GM18517 (cell line): ENCODE data around the gene DYNLL2.
"Not testable (repeated sequence)": the region's sequence is repeated elsewhere in the genome, so short reads cannot be mapped to it uniquely, and the experiment has no call there.

Source experiments
- ATAC-seq: cut with Tn5 transposase; IDR thresholded peaks from one replicate; pipeline ENCODE4 v1.9.1; 2021; ENCODE audit warnings: mild to moderate bottlenecking, moderate library complexity; ENCODE audit not compliant: unreplicated experiment

Gene DYNLL2

DNA sequence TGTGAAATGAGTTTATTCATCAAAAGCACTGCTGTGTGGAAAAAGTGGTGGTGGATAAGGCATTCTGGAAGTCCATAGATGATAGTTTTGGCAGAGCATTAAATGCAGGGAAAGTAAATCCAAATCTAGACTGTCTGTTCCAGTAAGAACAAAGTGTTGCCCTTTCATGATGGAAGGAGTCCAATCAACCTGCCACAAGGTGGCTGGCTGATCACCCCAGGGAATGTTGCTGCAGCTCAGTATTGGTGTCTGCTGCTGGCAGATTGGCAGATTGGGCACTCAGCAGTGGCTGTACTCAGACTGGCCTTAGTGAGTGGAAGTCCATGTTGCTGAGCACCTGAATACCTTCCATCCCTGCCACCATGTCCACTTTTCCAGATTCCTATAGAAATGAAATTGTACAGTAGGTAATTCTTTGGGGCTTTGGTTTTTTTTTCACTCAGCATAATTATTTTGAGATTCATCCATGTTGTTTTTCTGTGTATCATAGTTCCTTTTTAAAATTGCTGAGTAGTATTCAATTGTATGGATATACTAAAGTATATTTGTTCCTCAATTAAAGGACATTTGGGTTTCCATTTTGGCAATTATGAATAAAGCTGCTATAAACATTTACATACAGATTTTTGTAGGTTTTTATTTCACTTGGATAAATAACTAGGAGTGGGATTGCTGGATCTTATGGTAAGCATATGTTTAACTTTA lies 14.3 kb downstream of the DYNLL2 start:
- no peak for ATAC-seq

DNA sequence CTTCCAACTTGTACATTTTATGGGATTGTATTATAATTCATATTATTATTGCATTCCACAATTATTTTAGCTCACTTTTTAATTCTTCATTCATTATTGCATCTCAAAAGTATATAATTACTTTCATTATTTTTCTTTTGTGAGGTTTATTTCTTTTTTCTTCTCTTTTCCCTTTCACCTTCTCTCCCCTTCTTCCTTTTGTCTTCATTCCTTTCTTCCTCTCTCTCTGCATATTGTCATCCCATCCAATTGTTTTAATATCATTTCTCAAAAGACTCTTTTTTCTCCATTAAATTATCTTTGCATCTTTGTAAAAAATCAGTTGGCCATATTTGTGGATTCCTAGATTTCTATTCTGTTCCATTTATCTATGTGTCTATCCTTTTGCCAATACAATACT lies 17.3 kb downstream of the DYNLL2 start:
- ATAC-seq = no peak

DNA sequence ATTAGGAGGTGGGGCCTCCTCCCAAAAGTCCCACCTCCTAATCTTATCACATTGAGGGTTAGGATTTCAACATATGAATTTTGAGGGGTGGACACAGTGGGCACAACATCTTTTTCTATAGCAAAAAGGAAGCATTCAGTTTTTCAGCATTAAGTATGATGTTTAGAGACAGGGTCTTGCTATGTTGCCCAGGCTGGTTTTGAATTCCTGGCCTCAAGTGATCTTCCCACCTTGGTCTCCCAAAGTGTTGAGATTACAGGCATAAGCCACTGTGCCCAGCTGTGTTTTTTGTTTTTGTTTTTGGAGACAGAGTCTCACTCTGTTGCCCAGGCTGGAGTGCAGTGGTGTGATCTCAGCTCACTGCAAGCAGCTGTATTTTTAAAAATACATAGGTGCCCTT lies 18.7 kb downstream of the DYNLL2 start:
- not testable (repeated sequence) for ATAC-seq

DNA sequence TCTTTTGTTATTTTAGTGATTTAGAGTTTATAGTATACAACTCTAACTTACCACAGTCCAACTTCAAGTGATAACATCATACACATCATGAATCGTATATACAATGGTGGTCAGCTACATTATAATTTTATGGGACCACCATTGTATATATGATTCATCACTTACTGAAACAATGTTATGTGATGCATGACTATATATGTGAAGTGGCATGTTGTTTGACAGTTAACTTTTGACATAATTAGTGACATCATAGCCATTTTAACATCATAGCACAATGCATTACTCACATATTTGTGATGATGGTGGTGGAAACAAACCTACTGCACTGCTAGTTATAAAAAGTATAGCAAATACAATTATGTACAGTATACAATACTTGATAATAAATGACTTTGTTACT lies 21.9 kb downstream of the DYNLL2 start:
- no peak for ATAC-seq

DNA sequence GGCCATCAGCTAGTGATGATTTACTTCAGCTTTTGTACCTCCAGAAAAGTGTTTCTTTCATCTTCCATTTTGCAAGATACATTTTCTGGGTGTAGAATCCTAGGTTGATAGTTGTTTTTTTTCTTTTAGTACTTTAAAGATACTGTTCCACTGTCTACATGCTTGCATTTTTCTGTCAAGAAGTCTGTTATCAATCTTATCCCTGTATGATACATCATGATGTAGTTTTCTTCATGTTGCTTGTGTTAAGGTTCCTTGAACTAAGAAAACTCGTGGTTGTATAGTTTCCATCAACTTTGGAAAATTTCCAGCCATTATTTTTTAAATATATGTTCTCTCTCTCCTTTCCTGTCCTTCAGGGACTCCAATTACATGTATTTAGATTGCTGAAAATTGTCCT lies 24.1 kb downstream of the DYNLL2 start:
- no peak for ATAC-seq

DNA sequence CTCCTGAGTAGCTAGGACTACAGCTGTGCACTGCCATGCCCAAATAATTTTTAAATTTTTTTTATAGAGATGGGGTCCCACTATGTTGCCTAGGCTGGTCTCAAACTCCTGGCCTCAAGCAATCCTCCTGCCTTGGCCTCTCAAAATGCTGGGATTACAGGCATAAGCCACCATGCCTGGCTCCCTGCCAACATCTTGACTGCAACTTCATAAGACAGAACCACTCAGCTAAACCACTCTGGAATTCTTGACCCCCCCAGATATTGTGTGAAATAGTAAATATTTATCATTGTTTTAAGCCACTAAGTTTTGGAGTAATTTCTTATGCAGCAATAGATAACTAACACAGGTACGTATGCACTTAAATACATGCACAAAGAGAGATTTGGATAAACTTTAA lies 26.0 kb downstream of the DYNLL2 start:
- ATAC-seq = no peak

DNA sequence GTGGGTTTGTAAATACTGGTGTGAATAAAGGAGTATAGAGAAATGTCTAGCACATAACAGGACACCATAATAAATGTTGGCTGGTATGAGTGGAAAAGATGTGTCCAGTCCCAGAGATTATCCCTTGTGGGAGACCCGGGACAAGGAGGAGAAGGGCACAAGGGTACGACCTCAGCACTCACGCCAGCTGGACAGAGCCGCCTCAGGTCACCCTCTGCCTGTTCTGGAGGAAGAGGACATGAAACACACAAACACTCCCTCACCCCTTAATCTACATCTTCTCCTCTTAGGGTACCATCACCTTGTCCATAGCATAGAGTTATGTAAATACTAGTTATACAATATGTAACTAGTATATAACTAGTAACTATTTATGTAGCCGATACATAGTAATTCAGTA lies 26.8 kb downstream of the DYNLL2 start:
- ATAC-seq = no peak

DNA sequence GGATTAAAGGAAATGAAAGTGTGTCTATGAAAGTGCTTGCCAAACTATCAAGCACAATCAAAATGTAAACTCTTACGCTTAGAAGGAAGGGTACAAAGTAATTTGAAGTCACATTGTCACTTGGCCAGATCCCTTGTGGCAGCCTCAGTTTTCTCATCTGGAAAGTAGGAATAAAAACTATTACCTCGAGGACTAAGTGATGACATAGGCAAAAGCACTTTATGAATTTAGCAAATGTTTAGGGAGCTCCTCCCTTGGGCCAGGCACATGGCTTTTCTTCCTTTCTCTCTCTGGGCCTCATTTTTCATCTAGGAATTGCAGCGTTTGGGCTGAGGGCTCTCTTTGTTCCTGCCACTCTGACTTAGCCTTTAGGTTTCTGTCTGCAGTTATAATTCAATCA lies 28.5 kb downstream of the DYNLL2 start:
- no peak for ATAC-seq

DNA sequence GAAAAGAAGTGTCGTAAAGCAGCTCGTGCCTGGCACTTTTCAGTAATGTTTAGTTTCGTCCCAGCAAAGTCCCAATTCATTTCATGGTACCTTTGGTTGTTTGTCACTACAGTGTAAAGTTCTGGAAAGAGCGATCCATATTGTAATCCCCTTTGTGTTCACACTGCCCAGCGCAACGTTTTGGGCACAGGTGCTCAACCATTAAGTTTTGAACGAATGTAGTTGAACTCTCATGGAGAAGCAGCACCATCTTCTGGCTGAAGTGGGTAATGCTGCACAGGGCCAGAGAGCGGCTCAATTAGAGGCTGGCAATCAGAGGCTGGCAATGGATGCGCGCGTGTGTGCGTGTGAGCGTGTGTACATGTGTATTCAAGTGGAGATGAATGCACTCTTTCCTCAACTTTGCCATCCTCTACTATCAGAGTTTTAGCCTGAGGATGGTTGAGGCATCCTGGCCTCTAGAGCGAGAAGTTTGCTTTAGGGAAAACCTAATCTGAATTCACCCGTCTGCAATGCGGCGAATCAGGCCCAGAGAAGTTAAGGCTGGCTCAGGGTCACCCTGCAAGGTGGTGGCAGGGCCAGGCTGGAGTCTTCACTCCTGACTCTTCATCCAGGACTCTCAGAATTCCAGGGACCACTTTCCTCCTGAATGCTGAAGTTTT lies 29.9 kb downstream of the DYNLL2 start:
- no peak for ATAC-seq

DNA sequence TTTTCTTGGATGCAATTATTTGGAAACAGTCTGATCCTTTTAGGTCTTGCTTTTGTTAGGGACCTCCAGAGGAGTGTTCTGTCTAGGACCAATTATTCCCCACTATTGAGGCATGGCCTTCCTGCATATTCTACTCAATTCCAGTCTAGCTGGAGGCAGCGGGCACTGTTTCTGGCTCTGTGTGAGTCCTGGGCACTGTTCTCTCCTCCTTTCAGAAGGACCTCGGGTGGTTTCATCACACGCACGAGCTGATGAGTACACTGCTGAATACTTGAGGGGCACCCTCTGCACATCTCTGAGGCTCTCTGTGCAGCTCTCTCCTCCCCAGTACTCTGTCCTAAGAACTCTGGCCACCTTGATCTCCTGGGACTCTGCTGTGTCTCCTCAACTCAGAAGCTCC lies 30.7 kb downstream of the DYNLL2 start:
- no peak for ATAC-seq

DNA sequence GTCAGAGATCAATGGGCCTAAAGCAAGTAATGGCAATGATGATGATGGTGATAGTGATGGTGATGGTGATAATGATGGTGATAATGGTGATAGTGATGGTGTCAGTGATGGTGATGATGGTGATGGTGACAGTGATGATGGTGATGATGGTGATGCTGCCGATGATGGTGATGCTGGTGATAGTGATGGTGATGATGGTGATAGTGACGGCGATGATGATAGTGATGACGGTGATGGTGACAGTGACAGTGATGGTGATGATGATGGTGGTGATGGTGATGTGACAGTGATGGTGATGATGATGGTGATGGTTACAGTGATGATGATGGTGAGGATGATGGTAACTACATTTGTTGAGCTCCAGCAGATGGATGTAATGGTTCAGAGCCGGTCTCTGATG lies 34.2 kb downstream of the DYNLL2 start:
- no peak for ATAC-seq

DNA sequence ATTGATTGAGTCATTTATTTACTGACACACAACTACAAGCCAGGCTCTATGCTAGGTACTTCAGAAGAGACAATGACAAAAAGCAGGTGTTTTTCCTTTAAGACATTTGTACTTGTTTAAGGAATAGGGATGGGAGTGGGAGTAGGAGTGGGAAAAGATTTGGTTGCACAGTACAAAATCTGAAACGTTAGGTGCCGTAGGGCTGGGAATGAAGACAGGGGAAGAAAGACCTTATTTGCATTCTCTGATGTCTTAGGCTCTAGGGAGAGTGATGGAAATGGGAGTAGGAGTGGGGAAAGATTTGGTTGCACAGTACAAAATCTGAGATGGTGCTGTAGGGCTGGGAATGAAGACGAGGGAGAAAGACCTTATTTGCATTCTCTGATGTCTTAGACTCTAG lies 36.3 kb downstream of the DYNLL2 start:
- no peak for ATAC-seq

DNA sequence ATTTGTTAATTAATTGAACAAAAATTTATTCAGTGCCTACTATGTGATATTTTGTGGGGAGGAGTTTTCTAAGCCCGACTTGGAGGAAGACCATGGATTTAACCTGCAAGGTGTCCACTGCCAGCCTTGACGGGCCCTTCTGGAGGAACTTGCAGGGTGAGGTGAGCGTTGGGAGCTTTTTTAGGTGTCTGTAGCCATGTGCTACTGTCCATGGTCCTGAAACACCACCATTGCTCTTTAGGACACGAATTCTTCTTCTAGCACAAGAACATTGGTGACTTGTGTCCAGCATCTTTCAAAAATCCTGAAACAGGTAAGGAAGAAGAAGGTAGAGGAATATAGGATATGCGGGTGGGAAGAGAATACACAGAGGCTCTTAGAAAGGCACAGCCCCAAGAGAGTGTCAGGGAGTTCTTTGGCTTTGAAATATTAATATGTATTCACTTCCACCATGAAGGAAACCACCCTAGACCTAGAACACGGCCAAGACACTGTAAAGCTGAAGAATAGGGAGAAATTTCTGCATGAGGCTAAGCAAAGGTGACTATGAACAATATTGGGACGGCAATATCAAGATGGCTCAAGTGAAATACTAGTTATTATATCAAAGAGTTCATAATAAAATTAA lies 37.1 kb downstream of the DYNLL2 start:
- ATAC-seq = no peak

DNA sequence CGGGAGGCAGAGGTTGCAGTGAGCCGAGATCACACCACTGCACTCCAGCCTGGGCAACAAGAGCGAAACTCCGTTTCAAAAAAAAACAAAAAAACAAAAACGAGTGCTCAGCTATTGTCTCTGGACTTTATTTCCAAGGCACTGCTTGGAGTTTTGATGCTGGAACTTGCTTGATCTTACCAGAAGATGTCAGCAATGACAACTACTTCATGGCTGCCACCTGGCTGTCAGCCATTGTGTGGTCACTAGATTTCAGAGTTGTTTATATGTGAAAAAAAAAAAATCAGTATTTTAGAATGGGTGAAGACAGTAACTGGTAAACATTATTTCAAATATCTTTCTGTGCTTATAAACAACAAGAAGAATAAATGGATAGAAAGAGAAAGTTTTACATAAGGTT lies 38.7 kb downstream of the DYNLL2 start:
- ATAC-seq = no peak

DNA sequence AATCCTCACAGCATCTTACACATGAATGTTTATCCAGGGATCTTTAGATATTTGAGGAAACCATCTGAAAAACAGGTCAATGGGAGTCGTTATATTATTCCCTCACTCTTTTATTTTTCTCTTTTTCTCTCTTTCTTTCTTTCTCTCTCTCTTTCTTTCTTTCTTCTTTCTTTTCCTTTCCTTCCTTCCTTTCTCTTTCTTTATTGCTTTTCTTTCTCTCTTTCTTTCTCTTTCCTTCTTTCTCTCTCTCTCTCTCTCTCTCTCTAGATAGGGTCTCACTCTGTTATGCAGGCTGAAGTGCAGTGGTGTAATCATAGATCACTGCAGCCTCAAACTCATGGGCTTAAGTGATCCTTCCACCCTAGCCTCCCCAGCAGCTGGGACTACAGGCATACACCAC lies 44.6 kb downstream of the DYNLL2 start:
- no peak for ATAC-seq

DNA sequence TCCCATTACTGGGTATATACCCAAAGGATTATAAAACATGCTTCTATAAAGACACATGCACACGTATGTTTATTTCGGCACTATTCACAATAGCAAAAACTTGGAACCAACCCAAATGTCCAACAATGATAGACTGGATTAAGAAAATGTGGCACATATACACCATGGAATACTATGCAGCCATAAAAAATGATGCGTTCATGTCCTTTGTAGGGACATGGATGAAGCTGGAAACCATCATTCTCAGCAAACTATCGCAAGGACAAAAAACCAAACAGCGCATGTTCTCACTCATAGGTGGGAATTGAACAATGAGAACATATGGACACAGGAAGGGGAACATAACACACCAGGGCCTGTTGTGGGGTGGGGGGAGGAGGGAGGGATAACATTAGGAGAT lies 49.5 kb downstream of the DYNLL2 start:
- ATAC-seq = not testable (repeated sequence)

DNA sequence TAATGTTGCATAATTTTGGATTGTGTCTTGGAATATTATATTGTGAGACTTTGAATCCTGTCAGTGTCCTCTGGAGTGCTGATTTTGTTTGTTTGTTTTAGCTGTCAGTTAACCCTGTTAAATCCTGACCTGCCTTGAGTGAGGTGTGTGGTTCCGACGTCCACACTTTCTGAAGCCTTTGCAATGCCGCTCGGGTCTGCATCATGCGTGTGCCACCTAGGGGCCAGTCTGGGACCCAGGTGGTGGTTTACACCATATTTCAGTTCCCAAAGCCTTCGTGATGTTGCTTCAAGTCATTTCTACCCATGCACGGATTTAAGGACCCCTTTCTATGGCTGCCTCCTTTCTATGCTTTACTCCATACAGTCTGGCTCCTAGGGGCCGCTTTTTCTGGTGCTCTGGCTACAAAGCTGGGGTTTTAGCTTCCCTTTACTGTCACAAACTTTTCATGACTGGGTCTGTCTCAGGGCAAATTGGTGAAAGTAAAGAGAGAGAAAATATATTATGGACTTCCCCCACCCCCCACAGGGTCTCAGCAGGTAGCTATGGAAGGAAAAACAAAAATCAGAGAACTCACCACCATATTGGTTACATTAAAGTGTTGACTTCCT lies 53.6 kb downstream of the DYNLL2 start:
- ATAC-seq = no peak

DNA sequence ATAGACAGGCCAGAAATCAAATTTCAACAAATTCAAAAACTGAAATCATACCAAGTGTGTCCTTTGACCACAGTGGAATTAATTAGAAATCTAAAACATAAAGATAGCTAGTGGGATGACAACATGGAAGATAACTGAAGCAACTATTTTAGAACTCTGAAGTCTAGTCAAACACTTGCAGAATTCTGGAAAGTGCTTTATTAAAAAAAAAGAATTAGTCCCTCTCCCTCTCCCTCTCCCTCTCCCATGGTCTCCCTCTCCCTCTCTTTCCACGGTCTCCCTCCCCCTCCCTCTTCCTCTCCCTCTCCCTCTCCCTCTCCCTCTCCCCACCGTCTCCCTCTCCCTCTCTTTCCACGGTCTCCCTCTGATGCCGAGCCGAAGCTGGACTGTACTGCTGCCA lies 58.3 kb downstream of the DYNLL2 start:
- no peak for ATAC-seq

DNA sequence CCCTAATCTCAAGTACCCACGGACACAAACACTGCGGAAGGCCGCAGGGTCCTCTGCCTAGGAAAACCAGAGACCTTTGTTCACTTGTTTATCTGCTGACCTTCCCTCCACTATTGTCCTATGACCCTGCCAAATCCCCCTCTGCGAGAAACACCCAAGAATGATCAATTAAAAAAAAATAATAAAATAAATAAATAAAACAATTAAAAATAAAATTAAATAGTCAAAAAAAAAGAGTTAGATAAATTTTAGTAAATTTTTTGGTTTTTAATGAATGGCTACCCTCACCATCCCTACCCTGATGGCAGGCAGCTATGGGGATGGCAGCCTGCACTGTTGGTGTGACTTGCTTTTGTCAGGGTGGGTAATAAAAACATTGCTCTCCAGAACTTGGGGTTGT lies 60.1 kb downstream of the DYNLL2 start:
- not testable (repeated sequence) for ATAC-seq

DNA sequence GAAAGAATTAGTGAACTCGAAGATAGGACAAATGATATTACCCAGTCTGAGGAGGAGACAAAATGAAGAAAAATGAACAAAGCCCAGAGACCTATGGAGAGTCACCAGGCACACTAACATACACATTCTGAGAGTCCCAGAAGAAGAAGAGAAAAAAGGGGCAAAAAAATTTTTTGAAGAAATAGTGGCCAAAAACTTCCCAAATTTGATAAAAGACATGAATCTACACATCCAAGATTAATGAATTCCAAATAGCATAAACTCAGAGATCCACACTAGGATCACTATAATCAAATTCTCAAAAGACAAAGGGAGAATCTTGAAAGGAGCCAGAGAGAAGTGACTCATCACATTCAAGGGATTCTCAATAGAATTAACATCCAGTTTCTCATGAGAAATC lies 61.6 kb downstream of the DYNLL2 start:
- ATAC-seq = no peak
